ENCODE results near the gene EXT2. TPM values are rescaled to one million over a fixed set of nuclear protein-coding genes. Genes with fewer than 3 reads are reported as not detected.

The EXT2 gene
- total RNA-seq, 4 donors from 2014 or later: 56.9 to 152 (median 128) TPM

- no peaks in the 10 kb centered on the region for H3K9me3 ChIP-seq
- peak in 4 of 6 experiments; percentile 41 to 50 (median 46) for TF ChIP-seq CTCF (IDR thresholded peaks at IDR 0.05)
- no peak for TF ChIP-seq POLR2A (IDR thresholded peaks at IDR 0.05)
- DNase-seq: no peak
- no peaks in the 10 kb centered on the region for H3K27me3 ChIP-seq
- peaks cover 0 to 54% (median 0%) of the 10 kb centered on the region in 3 donors for H3K36me3 ChIP-seq
- H3K4me3 ChIP-seq: no peak overlapping the region
- H3K27ac ChIP-seq: no peak overlapping the region
- no peaks in the 10 kb centered on the region for H3K4me1 ChIP-seq
These were observed 38.0 kb downstream of the EXT2 start for GRCh38 chr11:44133335-44133946.

- Histone ChIP-seq H3K36me3 (peaks cover 0 to 43% (median 0%) of the 10 kb centered on the region in 3 donors), H3K27ac (no peak overlapping the region), H3K4me1 (no peaks in the 10 kb centered on the region), H3K27me3 (no peaks in the 10 kb centered on the region), H3K9me3 (no peaks in the 10 kb centered on the region), H3K4me3 (no peak overlapping the region)
- no peak for DNase-seq
- TF ChIP-seq CTCF (IDR thresholded peaks at IDR 0.05): no peak
- TF ChIP-seq POLR2A (IDR thresholded peaks at IDR 0.05): no peak
These were observed 39.1 kb downstream of the EXT2 start for GRCh38 chr11:44134625-44135024.

GRCh38 chr11:44136176-44136945, 40.9 kb downstream of the EXT2 start:
- Histone ChIP-seq H3K27ac (no peak overlapping the region), H3K36me3 (peaks cover 0 to 27% (median 0%) of the 10 kb centered on the region in 3 donors), H3K27me3 (no peaks in the 10 kb centered on the region), H3K4me3 (no peak overlapping the region), H3K4me1 (no peaks in the 10 kb centered on the region), H3K9me3 (no peaks in the 10 kb centered on the region)
- no peak for DNase-seq
- TF ChIP-seq POLR2A (IDR thresholded peaks at IDR 0.05) (no peak), CTCF (IDR thresholded peaks at IDR 0.05) (no peak)

- Histone ChIP-seq H3K9me3 (no peaks in the 10 kb centered on the region), H3K36me3 (peaks cover 0 to 20% (median 0%) of the 10 kb centered on the region in 3 donors), H3K27ac (no peak overlapping the region), H3K27me3 (no peaks in the 10 kb centered on the region), H3K4me1 (no peaks in the 10 kb centered on the region), H3K4me3 (no peak overlapping the region)
- no peak for DNase-seq
- TF ChIP-seq CTCF (IDR thresholded peaks at IDR 0.05): no peak
- TF ChIP-seq POLR2A (IDR thresholded peaks at IDR 0.05): no peak
These were observed 41.6 kb downstream of the EXT2 start for GRCh38 chr11:44137057-44137456.

GRCh38 chr11:44138286-44138685, 42.8 kb downstream of the EXT2 start:
- no peak overlapping the region for H3K27ac ChIP-seq
- TF ChIP-seq CTCF (IDR thresholded peaks at IDR 0.05) (no peak), POLR2A (IDR thresholded peaks at IDR 0.05) (no peak)
- H3K27me3 ChIP-seq: no peaks in the 10 kb centered on the region
- no peak for DNase-seq
- H3K36me3 ChIP-seq: peaks cover 0 to 13% (median 0%) of the 10 kb centered on the region in 3 donors
- no peaks in the 10 kb centered on the region for H3K4me1 ChIP-seq
- H3K4me3 ChIP-seq: no peak overlapping the region
- H3K9me3 ChIP-seq: no peaks in the 10 kb centered on the region
